Endothelial cell of umbilical vein (primary cell): ENCODE results near the gene MCF2L. TPM values are rescaled to one million over a fixed set of nuclear protein-coding genes. Genes with fewer than 3 reads are reported as not detected.

ENCODE experiments used
- BruUV-seq: library from RNA; stranded (reverse); fragments of 400-500 nt; replicated peaks from 2 replicates; lab custom pipeline; 2021; lab: Mats Ljungman, UMichigan
- CTCF ChIA-PET: fragments of 300-600, 350-600 bp; sonication (Branson Sonifier 250); formaldehyde crosslinking; loops from one replicate; lab custom pipeline; 2021; ENCODE audit warnings: antibody characterized with exemption, inconsistent platforms; lab: Charles Lee
- POLR2A ChIA-PET: fragments of 300-600, 350-600 bp; sonication (Branson Sonifier 250); formaldehyde crosslinking; loops from one replicate; lab custom pipeline; 2021; ENCODE audit warnings: antibody characterized with exemption, inconsistent platforms; lab: Charles Lee
- DNase-seq: peaks from one replicate; pipeline ENCODE4 v3.0.0-alpha.2; 2011; ENCODE audit warnings: low read depth, low spot score
- FAIRE-seq: peaks from 2 replicates; lab custom pipeline; 2011; peaks lifted over from hg19 to GRCh38; lab: Jason Lieb, UNC
- H2AFZ ChIP-seq: 2 replicates; pipeline ENCODE4 v1.6.0; 2012; ENCODE audit warnings: low read depth, low read length, control low read depth, inconsistent platforms
- H3K27ac ChIP-seq: 2 replicates; pipeline ENCODE4 v1.5.1; 2011; ENCODE audit warnings: low read depth, mild to moderate bottlenecking, control low read depth, low read length, moderate library complexity; ENCODE audit not compliant: insufficient read depth
- H3K27me3 ChIP-seq, 2 experiments: 2 replicates each; pipeline versions ENCODE4 v1.6.0 to v1.6.1; 2011; ENCODE audit warnings: low read length in 2 of 2, mixed read lengths in 1 of 2; ENCODE audit not compliant: control insufficient read depth in 2 of 2, insufficient read depth in 2 of 2
- H3K36me3 ChIP-seq, 2 experiments: 2 replicates in 1 of 2; 3 replicates in 1 of 2; pipeline ENCODE4 v1.5.1; 2011; ENCODE audit warnings: low read length in 2 of 2, mild to moderate bottlenecking in 1 of 2, moderate library complexity in 1 of 2; ENCODE audit not compliant: control insufficient read depth in 2 of 2, insufficient read depth in 2 of 2; ENCODE audit errors: extremely low read depth in 1 of 2
- H3K4me1 ChIP-seq: 3 replicates; pipeline ENCODE4 v1.5.1; 2011; ENCODE audit warnings: mild to moderate bottlenecking, low read length; ENCODE audit not compliant: control insufficient read depth, insufficient read depth; ENCODE audit errors: extremely low read depth
- H3K4me2 ChIP-seq: 2 replicates; pipeline ENCODE4 v1.6.1; 2011; ENCODE audit warnings: low read length, control low read depth, mixed read lengths; ENCODE audit not compliant: insufficient read depth
- H3K4me3 ChIP-seq, 3 experiments: fragments of 200-600 bp in 1 of 3; sonication (generic), shearing (Covaris generic) in 1 of 3; replicated peaks in 1 of 3; 2 replicates each; pipeline ENCODE4 v1.5.1; 2011 to 2016; ENCODE audit warnings: control low read depth in 3 of 3, low read length in 3 of 3, mild to moderate bottlenecking in 2 of 3, inconsistent platforms in 1 of 3, low read depth in 1 of 3, moderate library complexity in 1 of 3; ENCODE audit not compliant: insufficient read depth in 1 of 3
- H3K79me2 ChIP-seq: 2 replicates; pipeline ENCODE4 v1.6.0; 2012; ENCODE audit warnings: low read length, inconsistent platforms; ENCODE audit not compliant: control insufficient read depth, insufficient read depth
- H3K9ac ChIP-seq: replicated peaks from 2 replicates; pipeline ENCODE3; 2011; ENCODE audit warnings: low read length, control low read depth; ENCODE audit not compliant: insufficient read depth; ENCODE audit errors: extremely low read depth
- H3K9me1 ChIP-seq: replicated peaks from 3 replicates; pipeline ENCODE4 v1.6.0; 2011; ENCODE audit warnings: mild to moderate bottlenecking, low read length; ENCODE audit not compliant: control insufficient read depth, insufficient read depth; ENCODE audit errors: extremely low read depth
- H3K9me3 ChIP-seq: replicated peaks from 2 replicates; pipeline ENCODE4 v1.5.1; 2012; ENCODE audit warnings: low read length, inconsistent platforms; ENCODE audit not compliant: control insufficient read depth, insufficient read depth
- H4K20me1 ChIP-seq: replicated peaks from 2 replicates; pipeline ENCODE3; 2011; ENCODE audit warnings: mild to moderate bottlenecking, low read length; ENCODE audit not compliant: control insufficient read depth, insufficient read depth; ENCODE audit errors: extremely low read depth
- EZH2 ChIP-seq: IDR thresholded peaks from 2 replicates; pipeline ENCODE4 v1.6.1; 2012; ENCODE audit warnings: borderline replicate concordance, low read depth, mild to moderate bottlenecking, moderate library complexity, low read length, inconsistent platforms; ENCODE audit not compliant: severe bottlenecking
- FOS ChIP-seq: IDR thresholded peaks from 2 replicates; pipeline ENCODE4 v1.6.1; 2011; ENCODE audit warnings: mild to moderate bottlenecking, low read length, moderate library complexity, borderline replicate concordance; ENCODE audit not compliant: insufficient read depth
- GATA2 ChIP-seq: IDR thresholded peaks from 2 replicates; pipeline ENCODE4 v1.7.0; 2011; ENCODE audit warnings: low read depth, mild to moderate bottlenecking, moderate library complexity, mixed read lengths, low read length; ENCODE audit not compliant: insufficient read length, insufficient read depth
- JUN ChIP-seq: IDR thresholded peaks from 2 replicates; pipeline ENCODE4 v1.6.1; 2011; ENCODE audit warnings: borderline replicate concordance, low read depth; ENCODE audit not compliant: insufficient read length, insufficient read depth
- MYC ChIP-seq: IDR thresholded peaks from one replicate; pipeline ENCODE4 v1.6.1; 2011; ENCODE audit warnings: mild to moderate bottlenecking, low read depth, low read length
- POLR2A ChIP-seq: IDR thresholded peaks from 2 replicates; pipeline ENCODE4 v1.6.1; 2012; ENCODE audit warnings: low read depth, mild to moderate bottlenecking, control low read depth, low read length
- POLR2AphosphoS5 ChIP-seq: IDR thresholded peaks from 2 replicates; pipeline ENCODE4 v1.6.1; 2012; ENCODE audit warnings: low read depth, mild to moderate bottlenecking, control low read depth, low read length, moderate library complexity; ENCODE audit not compliant: insufficient read depth
- dilution Hi-C: fragments of 300-500 bp; cut with MboI; formaldehyde crosslinking; loops from one replicate; pipeline ENCODE4 v1.15.0; 2019; ENCODE audit warnings: low sequenced_read_pairs; ENCODE audit not compliant: extremely low pct_ligation_motif_present
- intact Hi-C: fragments of 100-400 bp; cut with micrococcal nuclease; formaldehyde crosslinking; loops from one replicate; pipeline ENCODE4 v1.10.0; 2022
- polyA plus RNA-seq, 4 experiments: library from polyadenylated mRNA; depleted of rRNA in 3 of 4; stranded (reverse) in 3 of 4; unstranded in 1 of 4; fragments of >200 nt; gene quantifications; 2 replicates each; pipeline versions ENCODE4 v1.2.1 to v1.2.3, GENCODE V29; 2011 to 2012; ENCODE audit warnings: missing spikeins in 1 of 4
- total RNA-seq: library from RNA; stranded (reverse); gene quantifications from 2 replicates; pipeline ENCODE4 v1.2.3, GENCODE V29; 2021

Gene MCF2L
- total and polyA plus RNA-seq, 2 donors (not counting 3 experiments of a cell fraction or from before 2014, with no cell fraction given) = 0.33 to 0.58 TPM

GRCh38 chr13:113016526-113017295, 47.7 kb downstream of the MCF2L start:
- Histone ChIP-seq H2AFZ (no peak overlapping the region), H3K4me2 (no peak overlapping the region), H3K4me1 (no peaks in the 10 kb centered on the region), H3K27me3 (no peaks in the 10 kb centered on the region), H3K9ac (no peak overlapping the region), H3K27ac (no peak overlapping the region), H3K4me3 (no peak overlapping the region), H3K79me2 (no peaks in the 10 kb centered on the region), H3K9me1 (no peaks in the 10 kb centered on the region), H3K9me3 (no peaks in the 10 kb centered on the region), H3K36me3 (no peaks in the 10 kb centered on the region), H4K20me1 (no peaks in the 10 kb centered on the region)
- no TSS peak for BruUV-seq
- CTCF ChIA-PET = no interaction called here
- intact Hi-C loops = no loop called here
- DNase-seq (no peak), FAIRE-seq (no peak)
- dilution Hi-C loops = no loop called here
- POLR2A ChIA-PET = no interaction called here
- TF ChIP-seq GATA2 (no peak), JUN (no peak), POLR2AphosphoS5 (no peak), MYC (no peak), EZH2 (no peak), POLR2A (no peak), FOS (no peak)
